Measurements from ENCODE around the gene DROSHA.

The DROSHA gene

GRCh38 chr5:31445041-31445600, 86.8 kb downstream of the DROSHA start:
- Histone ChIP-seq H3K9me3 (ENCODE audit: control insufficient read depth, insufficient read depth, low read length) (no peaks in the 10 kb centered on the region), H3K27me3 (ENCODE audit: control insufficient read depth, insufficient read depth, low read length) (no peaks in the 10 kb centered on the region), H3K27ac (ENCODE audit: low read depth, low read length) (no peak overlapping the region), H3K4me1 (ENCODE audit: control insufficient read depth, insufficient read depth, low read length) (no peaks in the 10 kb centered on the region; the same call in 1 of the 2 replicates), H3K4me3 (ENCODE audit: low read depth, low read length) (no peak overlapping the region), H3K36me3 (ENCODE audit: control insufficient read depth, insufficient read depth, low read length) (peaks cover 50% of the 10 kb centered on the region), H3K9ac (ENCODE audit: low read depth, low read length) (no peak overlapping the region)

- H3K9ac ChIP-seq (ENCODE audit: low read depth, low read length) = no peak overlapping the region
- H3K4me1 ChIP-seq (ENCODE audit: control insufficient read depth, insufficient read depth, low read length) = no peaks in the 10 kb centered on the region; the same call in 1 of the 2 replicates
- no peak overlapping the region for H3K4me3 ChIP-seq (ENCODE audit: low read depth, low read length)
- H3K9me3 ChIP-seq (ENCODE audit: control insufficient read depth, insufficient read depth, low read length) = no peaks in the 10 kb centered on the region
- H3K27ac ChIP-seq (ENCODE audit: low read depth, low read length) = no peak overlapping the region
- H3K27me3 ChIP-seq (ENCODE audit: control insufficient read depth, insufficient read depth, low read length) = no peaks in the 10 kb centered on the region
- H3K36me3 ChIP-seq (ENCODE audit: control insufficient read depth, insufficient read depth, low read length) = peaks cover 39% of the 10 kb centered on the region
Measured at GRCh38 chr5:31443572-31443971, 88.3 kb downstream of the DROSHA start.

- Histone ChIP-seq H3K27ac (ENCODE audit: low read depth, low read length) (no peak overlapping the region), H3K9ac (ENCODE audit: low read depth, low read length) (no peak overlapping the region), H3K36me3 (ENCODE audit: control insufficient read depth, insufficient read depth, low read length) (peaks cover 31% of the 10 kb centered on the region), H3K27me3 (ENCODE audit: control insufficient read depth, insufficient read depth, low read length) (no peaks in the 10 kb centered on the region), H3K9me3 (ENCODE audit: control insufficient read depth, insufficient read depth, low read length) (no peaks in the 10 kb centered on the region), H3K4me1 (ENCODE audit: control insufficient read depth, insufficient read depth, low read length) (no peaks in the 10 kb centered on the region; the same call in 1 of the 2 replicates), H3K4me3 (ENCODE audit: low read depth, low read length) (no peak overlapping the region)
Measured at GRCh38 chr5:31442058-31442745, 89.7 kb downstream of the DROSHA start.

- Histone ChIP-seq H3K9ac (ENCODE audit: low read depth, low read length) (no peak overlapping the region), H3K9me3 (ENCODE audit: control insufficient read depth, insufficient read depth, low read length) (no peaks in the 10 kb centered on the region), H3K36me3 (ENCODE audit: control insufficient read depth, insufficient read depth, low read length) (peaks cover 48% of the 10 kb centered on the region), H3K27me3 (ENCODE audit: control insufficient read depth, insufficient read depth, low read length) (no peaks in the 10 kb centered on the region), H3K27ac (ENCODE audit: low read depth, low read length) (no peak overlapping the region), H3K4me1 (ENCODE audit: control insufficient read depth, insufficient read depth, low read length) (no peaks in the 10 kb centered on the region), H3K4me3 (ENCODE audit: low read depth, low read length) (no peak overlapping the region)
Measured at GRCh38 chr5:31436851-31437250, 95.0 kb downstream of the DROSHA start.

GRCh38 chr5:31435730-31436129, 96.2 kb downstream of the DROSHA start:
- Histone ChIP-seq H3K9me3 (ENCODE audit: control insufficient read depth, insufficient read depth, low read length) (no peaks in the 10 kb centered on the region), H3K27me3 (ENCODE audit: control insufficient read depth, insufficient read depth, low read length) (no peaks in the 10 kb centered on the region), H3K9ac (ENCODE audit: low read depth, low read length) (no peak overlapping the region), H3K27ac (ENCODE audit: low read depth, low read length) (no peak overlapping the region), H3K4me1 (ENCODE audit: control insufficient read depth, insufficient read depth, low read length) (no peaks in the 10 kb centered on the region), H3K36me3 (ENCODE audit: control insufficient read depth, insufficient read depth, low read length) (peaks cover 59% of the 10 kb centered on the region), H3K4me3 (ENCODE audit: low read depth, low read length) (no peak overlapping the region)

- Histone ChIP-seq H3K9me3 (ENCODE audit: control insufficient read depth, insufficient read depth, low read length) (no peaks in the 10 kb centered on the region), H3K36me3 (ENCODE audit: control insufficient read depth, insufficient read depth, low read length) (peaks cover 67% of the 10 kb centered on the region), H3K27me3 (ENCODE audit: control insufficient read depth, insufficient read depth, low read length) (no peaks in the 10 kb centered on the region), H3K9ac (ENCODE audit: low read depth, low read length) (no peak overlapping the region), H3K4me1 (ENCODE audit: control insufficient read depth, insufficient read depth, low read length) (no peaks in the 10 kb centered on the region), H3K27ac (ENCODE audit: low read depth, low read length) (no peak overlapping the region), H3K4me3 (ENCODE audit: low read depth, low read length) (no peak overlapping the region)
Measured at GRCh38 chr5:31434898-31435297, 97.0 kb downstream of the DROSHA start.

- Histone ChIP-seq H3K9ac (ENCODE audit: low read depth, low read length) (no peak overlapping the region), H3K27ac (ENCODE audit: low read depth, low read length) (no peak overlapping the region), H3K36me3 (ENCODE audit: control insufficient read depth, insufficient read depth, low read length) (peaks cover 69% of the 10 kb centered on the region), H3K4me3 (ENCODE audit: low read depth, low read length) (no peak overlapping the region), H3K27me3 (ENCODE audit: control insufficient read depth, insufficient read depth, low read length) (no peaks in the 10 kb centered on the region), H3K9me3 (ENCODE audit: control insufficient read depth, insufficient read depth, low read length) (no peaks in the 10 kb centered on the region), H3K4me1 (ENCODE audit: control insufficient read depth, insufficient read depth, low read length) (peaks cover 5% of the 10 kb centered on the region)
Measured at GRCh38 chr5:31433229-31433628, 98.7 kb downstream of the DROSHA start.

- Histone ChIP-seq H3K27me3 (ENCODE audit: control insufficient read depth, insufficient read depth, low read length) (no peaks in the 10 kb centered on the region), H3K4me1 (ENCODE audit: control insufficient read depth, insufficient read depth, low read length) (peaks cover 20% of the 10 kb centered on the region), H3K9ac (ENCODE audit: low read depth, low read length) (no peak overlapping the region), H3K36me3 (ENCODE audit: control insufficient read depth, insufficient read depth, low read length) (peaks cover 61% of the 10 kb centered on the region), H3K4me3 (ENCODE audit: low read depth, low read length) (no peak overlapping the region), H3K9me3 (ENCODE audit: control insufficient read depth, insufficient read depth, low read length) (no peaks in the 10 kb centered on the region), H3K27ac (ENCODE audit: low read depth, low read length) (peak overlapping the region; percentile 81)
Measured at GRCh38 chr5:31427724-31428309, 104.1 kb downstream of the DROSHA start.

- Histone ChIP-seq H3K27ac (ENCODE audit: low read depth, low read length) (peak overlapping the region; percentile 81), H3K9ac (ENCODE audit: low read depth, low read length) (no peak overlapping the region), H3K4me1 (ENCODE audit: control insufficient read depth, insufficient read depth, low read length) (peaks cover 20% of the 10 kb centered on the region), H3K9me3 (ENCODE audit: control insufficient read depth, insufficient read depth, low read length) (no peaks in the 10 kb centered on the region), H3K36me3 (ENCODE audit: control insufficient read depth, insufficient read depth, low read length) (peaks cover 64% of the 10 kb centered on the region), H3K4me3 (ENCODE audit: low read depth, low read length) (no peak overlapping the region), H3K27me3 (ENCODE audit: control insufficient read depth, insufficient read depth, low read length) (no peaks in the 10 kb centered on the region)
Measured at GRCh38 chr5:31427013-31427723, 104.7 kb downstream of the DROSHA start.

GRCh38 chr5:31421806-31422586, 109.9 kb downstream of the DROSHA start:
- Histone ChIP-seq H3K27me3 (ENCODE audit: control insufficient read depth, insufficient read depth, low read length) (no peaks in the 10 kb centered on the region), H3K9me3 (ENCODE audit: control insufficient read depth, insufficient read depth, low read length) (no peaks in the 10 kb centered on the region), H3K36me3 (ENCODE audit: control insufficient read depth, insufficient read depth, low read length) (peaks cover 81% of the 10 kb centered on the region), H3K4me1 (ENCODE audit: control insufficient read depth, insufficient read depth, low read length) (peaks cover 3% of the 10 kb centered on the region), H3K4me3 (ENCODE audit: low read depth, low read length) (no peak overlapping the region), H3K9ac (ENCODE audit: low read depth, low read length) (no peak overlapping the region), H3K27ac (ENCODE audit: low read depth, low read length) (no peak overlapping the region)
